ENCODE results near the gene GDF7. TPM values are rescaled to one million over a fixed set of nuclear protein-coding genes. Genes with fewer than 3 reads are reported as not detected.

GDF7 gene
- total and polyA plus RNA-seq, 10 of the 15 experiments (the other 5 are each of a cell fraction or from before 2014, with no cell fraction given), result 0.02 to 0.11 (median 0.04) TPM; not detected in 1

- Histone ChIP-seq H3K27me3 (replicated peaks in 1 of 2; ENCODE audit: control insufficient read depth in 2 of 2, insufficient read depth in 2 of 2, low read length in 1 of 2) (no peaks in the 10 kb centered on the region), H4K20me1 (ENCODE audit: control insufficient read depth, insufficient read depth) (no peaks in the 10 kb centered on the region), H3K9me3 (replicated peaks; ENCODE audit: control insufficient read depth, insufficient read depth, low read length) (no peaks in the 10 kb centered on the region), H2AFZ (ENCODE audit: control insufficient read depth, low read depth, low read length) (no peak overlapping the region), H3K4me2 (ENCODE audit: control insufficient read depth, insufficient read depth) (no peak overlapping the region), H3K9ac (ENCODE audit: control insufficient read depth, insufficient read depth, low read length) (no peak overlapping the region), H3K4me1 (ENCODE audit: control insufficient read depth, insufficient read depth, low read length) (no peaks in the 10 kb centered on the region), H3K36me3 (ENCODE audit: control insufficient read depth in 2 of 2, insufficient read depth in 2 of 2, low read length in 1 of 2) (no peaks in the 10 kb centered on the region), H3K4me3 (no peak overlapping the region), H3K79me2 (ENCODE audit: control insufficient read depth, insufficient read depth, low read length) (no peaks in the 10 kb centered on the region), H3K27ac (ENCODE audit: control insufficient read depth, insufficient read depth) (no peak overlapping the region)
- ATAC-seq (no peak), DNase-seq (ENCODE audit: low read depth, low spot score) (no peak), FAIRE-seq (no peak)
- no peak for TF ChIP-seq MYB (IDR thresholded peaks at IDR 0.05; ENCODE audit: borderline replicate concordance, low read depth, low read length)
- no peak for TF ChIP-seq SIN3A (IDR thresholded peaks at IDR 0.05; ENCODE audit: low read depth, low read length)
- TF ChIP-seq EZH2 (IDR thresholded peaks at IDR 0.05; ENCODE audit: borderline replicate concordance, control insufficient read depth, low read depth, low read length), result no peak
- TF ChIP-seq CHD4 (IDR thresholded peaks at IDR 0.05), result no peak
- WGBS (ENCODE audit: insufficient coverage, insufficient replicate concordance, low lambda C conversion rate, missing lambda C conversion rate), result 78% methylated on average over 19 of the region's 19 CpGs
- RAD21 ChIA-PET (ENCODE audit: unreplicated experiment), result interaction anchor here (0.8 kb wide), 1 partner anchor 13 kb away, joined by 3 read pairs; no protein-coding TSS in a partner anchor
- POLR2A ChIA-PET, result no interaction called here
- in situ Hi-C loops (cut with MboI) (no loop called here), intact Hi-C loops (cut with micrococcal nuclease; ENCODE audit: unreplicated experiment) (no loop called here)
- CTCF ChIA-PET, result interaction anchor here (1.0 to 1.1 kb wide), 2 partner anchors 17 to 29 kb away, joined by 3 read pairs; no protein-coding TSS in a partner anchor
- BruUV-seq (replicated peaks), result no TSS peak
- SMC1A ChIA-PET (ENCODE audit: uncharacterized antibody, unreplicated experiment), result interaction anchor here (1.7 kb wide), 1 partner anchor 9 kb away, joined by 5 read pairs; no protein-coding TSS in a partner anchor
These were observed 41.2 kb upstream of the GDF7 start for GRCh38 chr2:20625491-20626391.

- ChIA-PET SMC1A (ENCODE audit: uncharacterized antibody, unreplicated experiment) (interaction anchor here (1.7 kb wide), 1 partner anchor 9 kb away, joined by 5 read pairs; no protein-coding TSS in a partner anchor), RAD21 (ENCODE audit: unreplicated experiment) (no interaction called here), CTCF (interaction anchor here (1.0 to 1.1 kb wide), 2 partner anchors 17 to 30 kb away, joined by 3 read pairs; no protein-coding TSS in a partner anchor), POLR2A (no interaction called here)
- H3K79me2 ChIP-seq (ENCODE audit: control insufficient read depth, insufficient read depth, low read length), result no peaks in the 10 kb centered on the region
- no TSS peak for BruUV-seq (replicated peaks)
- intact Hi-C loops (cut with micrococcal nuclease; ENCODE audit: unreplicated experiment) (no loop called here), in situ Hi-C loops (cut with MboI) (no loop called here)
- no peaks in the 10 kb centered on the region for H4K20me1 ChIP-seq (ENCODE audit: control insufficient read depth, insufficient read depth)
- H3K36me3 ChIP-seq (ENCODE audit: control insufficient read depth in 2 of 2, insufficient read depth in 2 of 2, low read length in 1 of 2), result no peaks in the 10 kb centered on the region
- FAIRE-seq, result no peak
- H3K9me3 ChIP-seq (replicated peaks; ENCODE audit: control insufficient read depth, insufficient read depth, low read length), result no peaks in the 10 kb centered on the region
- H3K4me1 ChIP-seq (ENCODE audit: control insufficient read depth, insufficient read depth, low read length), result no peaks in the 10 kb centered on the region
- no peaks in the 10 kb centered on the region for H3K27me3 ChIP-seq (replicated peaks in 1 of 2; ENCODE audit: control insufficient read depth in 2 of 2, insufficient read depth in 2 of 2, low read length in 1 of 2)
- 65% methylated on average over 2 of the region's 2 CpGs for WGBS (ENCODE audit: insufficient coverage, insufficient replicate concordance, low lambda C conversion rate, missing lambda C conversion rate)
- no peak overlapping the region for H3K27ac ChIP-seq (ENCODE audit: control insufficient read depth, insufficient read depth)
- DNase-seq (ENCODE audit: low read depth, low spot score), result no peak
- H2AFZ ChIP-seq (ENCODE audit: control insufficient read depth, low read depth, low read length), result no peak overlapping the region
- H3K9ac ChIP-seq (ENCODE audit: control insufficient read depth, insufficient read depth, low read length), result no peak overlapping the region
- ATAC-seq, result no peak
- H3K4me3 ChIP-seq, result no peak overlapping the region
- no peak overlapping the region for H3K4me2 ChIP-seq (ENCODE audit: control insufficient read depth, insufficient read depth)
- no peak for TF ChIP-seq CBX3 (IDR thresholded peaks at IDR 0.05; ENCODE audit: borderline replicate concordance, low read depth)
- no peak for TF ChIP-seq NBN (IDR thresholded peaks at IDR 0.05)
- no peak for TF ChIP-seq SIN3A (IDR thresholded peaks at IDR 0.05; ENCODE audit: low read depth, low read length)
- no peak for TF ChIP-seq TCF7 (IDR thresholded peaks at IDR 0.05; ENCODE audit: borderline replicate concordance)
- no peak for TF ChIP-seq PAX5 (IDR thresholded peaks at IDR 0.05; ENCODE audit: borderline replicate concordance, low read depth, low read length)
- no peak for TF ChIP-seq USF2 (IDR thresholded peaks at IDR 0.05; ENCODE audit: borderline replicate concordance, low read depth, low read length)
- TF ChIP-seq ZBTB33 (IDR thresholded peaks at IDR 0.05), result no peak
- TF ChIP-seq BCL11A (IDR thresholded peaks at IDR 0.05; ENCODE audit: low read depth, low read length), result no peak
- TF ChIP-seq ZNF622 (IDR thresholded peaks at IDR 0.05), result no peak
- no peak for TF ChIP-seq FOXM1 (IDR thresholded peaks at IDR 0.05; ENCODE audit: low read depth, low read length)
- TF ChIP-seq POLR2AphosphoS5 (IDR thresholded peaks at IDR 0.05; ENCODE audit: low read length), result no peak
- no peak for TF ChIP-seq ZNF274 (IDR thresholded peaks at IDR 0.05; ENCODE audit: insufficient read depth, insufficient read length)
- TF ChIP-seq ATF7 (IDR thresholded peaks at IDR 0.05; ENCODE audit: low read depth), result no peak
These were observed 40.6 kb upstream of the GDF7 start for GRCh38 chr2:20626392-20626697.
